GM10847 (cell line): ENCODE results near the gene CDH22.

Source experiments
- POLR2A ChIP-seq: IDR thresholded peaks from 2 replicates; pipeline ENCODE4 v1.6.1; 2011; ENCODE audit not compliant: insufficient read length; ENCODE audit errors: extremely low read depth

CDH22 gene

DNA sequence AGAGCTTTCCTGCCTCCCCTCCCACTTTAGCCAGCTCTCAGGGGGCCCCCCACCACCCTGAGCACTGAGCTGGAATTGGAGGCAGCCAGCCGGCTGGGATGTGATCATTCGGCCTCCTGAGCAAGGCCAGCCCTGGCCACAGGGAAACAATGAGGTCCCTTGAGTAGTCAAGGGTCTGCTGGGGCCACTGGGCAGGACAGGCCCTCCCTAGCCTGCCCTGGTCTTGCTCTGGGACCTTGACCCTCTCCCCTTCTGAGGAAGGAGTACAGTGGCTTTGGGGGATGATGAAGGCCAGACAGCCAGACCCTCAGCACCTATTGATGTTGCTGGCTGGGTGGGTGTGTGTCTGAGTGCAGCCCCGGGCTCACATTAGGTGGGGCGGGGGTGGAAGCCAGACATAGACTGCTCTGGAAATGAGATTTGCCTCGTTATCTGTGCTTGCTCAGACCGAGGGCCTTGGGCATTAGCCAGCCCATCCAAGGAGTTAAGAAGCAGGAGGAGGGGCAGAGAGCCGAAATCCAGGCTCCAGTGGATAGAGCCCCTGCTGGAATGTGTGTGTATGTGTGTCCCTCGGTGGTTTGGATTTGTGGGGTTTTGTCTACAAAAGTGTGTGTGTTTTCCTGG is 168.9 kb downstream of the CDH22 start:
- no peak for TF ChIP-seq POLR2A

DNA sequence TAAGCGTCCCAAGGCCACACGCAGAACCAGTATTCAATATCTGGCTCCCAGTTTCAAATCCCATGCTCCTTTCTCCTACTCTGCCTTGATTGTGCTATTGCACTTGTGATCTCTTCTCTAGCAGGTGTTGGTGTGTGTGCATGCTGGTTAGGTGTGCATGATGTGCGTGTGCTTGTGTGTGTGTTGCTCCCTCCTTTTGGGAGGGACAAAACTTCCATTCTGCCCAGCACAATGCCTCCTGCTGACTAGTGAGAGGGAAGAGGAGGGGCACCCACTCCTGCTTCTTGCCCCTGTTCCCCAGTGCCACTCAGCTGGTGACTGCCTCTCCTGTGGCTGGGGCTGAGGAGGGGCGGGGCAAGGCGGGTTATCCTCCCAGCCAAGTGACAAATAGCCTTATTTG is 170.5 kb downstream of the CDH22 start:
- no peak for TF ChIP-seq POLR2A

DNA sequence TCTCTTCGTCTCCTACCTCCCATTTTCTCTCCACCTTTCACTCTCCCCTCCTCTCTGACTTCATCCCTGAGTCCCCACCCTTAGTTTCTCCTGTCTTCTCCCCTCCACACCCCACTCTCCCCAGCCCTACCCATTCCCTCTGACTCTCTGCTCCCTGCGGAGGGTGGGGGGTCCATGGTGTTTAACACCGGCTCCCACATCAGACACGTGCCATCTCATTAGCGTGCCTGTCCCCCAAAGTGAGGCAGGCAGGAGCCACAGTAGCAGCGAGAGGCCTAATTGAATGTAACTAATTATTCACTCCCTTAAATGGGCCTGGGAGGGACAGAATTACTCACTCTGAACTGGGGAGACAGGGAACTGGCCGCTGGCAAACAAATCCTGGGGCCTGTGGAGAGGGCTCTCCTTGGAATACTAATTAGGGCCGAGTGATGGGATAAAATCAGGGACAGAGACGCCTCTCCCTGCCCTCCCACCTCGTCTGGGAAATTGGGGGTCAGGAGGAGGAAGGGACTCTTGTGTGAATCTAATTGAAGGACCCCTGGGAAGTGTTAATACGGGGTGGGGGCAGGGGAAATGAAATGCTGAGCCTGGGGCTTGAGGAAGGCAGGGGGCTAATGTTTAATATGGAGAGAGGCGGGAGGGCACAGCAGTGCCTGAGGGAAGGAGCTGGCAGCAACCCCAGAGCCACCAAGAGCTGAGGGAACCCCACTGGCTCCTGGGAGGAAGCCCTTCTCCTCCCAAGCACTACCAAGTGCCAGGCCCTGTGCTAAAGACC is 172.3 kb downstream of the CDH22 start:
- no peak for TF ChIP-seq POLR2A

DNA sequence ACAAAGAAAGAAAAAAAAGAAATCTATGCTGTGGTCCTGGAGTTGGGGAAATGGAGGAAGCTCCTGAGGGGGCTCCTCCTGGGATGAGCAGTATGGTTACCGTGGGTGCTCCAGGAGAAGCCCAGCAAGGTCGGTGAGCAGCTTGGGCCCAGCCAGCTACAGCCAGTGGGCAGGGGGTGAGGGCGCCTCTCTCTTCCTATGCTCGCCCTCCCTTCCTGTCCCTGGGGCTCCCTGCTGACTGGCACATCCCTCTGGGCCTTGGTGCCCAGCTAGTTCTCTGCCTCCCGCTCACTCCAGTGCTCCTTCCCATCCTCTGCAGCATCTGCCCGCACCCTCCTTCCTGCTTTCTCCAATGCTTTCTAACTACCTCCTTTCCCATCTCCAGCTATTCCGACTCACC is 173.6 kb downstream of the CDH22 start:
- TF ChIP-seq POLR2A, result no peak

DNA sequence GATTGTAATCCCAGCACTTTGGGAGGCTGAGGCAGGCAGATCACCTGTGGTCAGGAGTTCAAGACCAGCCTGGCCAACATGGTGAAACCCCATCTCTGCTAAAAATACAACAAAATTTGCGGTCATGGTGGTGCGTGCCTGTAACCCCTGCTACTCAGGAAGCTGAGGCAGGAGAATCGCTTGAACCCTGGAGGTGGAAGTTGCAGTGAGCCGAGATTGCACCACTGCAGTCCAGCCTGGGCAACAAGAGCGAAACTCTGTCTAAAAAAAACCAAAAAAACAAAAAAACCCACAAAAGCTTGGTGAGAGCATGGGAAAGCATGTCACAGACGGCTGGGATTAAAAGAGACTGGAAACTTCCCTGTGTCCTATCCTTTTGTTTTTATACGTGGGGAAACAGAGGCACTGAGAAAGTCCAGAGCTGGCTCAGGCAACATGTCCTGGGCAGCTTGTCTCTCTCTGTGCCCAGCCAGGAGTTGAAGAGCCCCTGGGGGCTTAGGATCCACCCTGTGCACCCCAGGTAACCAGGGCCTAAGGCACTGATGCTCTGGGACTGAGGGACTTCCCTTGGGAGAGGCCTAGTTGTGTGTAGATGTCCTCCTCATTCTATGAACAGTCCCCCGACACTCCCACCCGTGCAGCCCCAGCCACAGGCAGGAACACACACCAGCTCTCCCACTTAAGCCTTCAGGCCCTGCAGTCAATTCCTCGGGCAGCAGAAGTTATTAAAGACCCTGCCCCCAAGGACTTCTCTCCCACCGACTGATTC is 174.2 kb downstream of the CDH22 start:
- TF ChIP-seq POLR2A, result no peak

DNA sequence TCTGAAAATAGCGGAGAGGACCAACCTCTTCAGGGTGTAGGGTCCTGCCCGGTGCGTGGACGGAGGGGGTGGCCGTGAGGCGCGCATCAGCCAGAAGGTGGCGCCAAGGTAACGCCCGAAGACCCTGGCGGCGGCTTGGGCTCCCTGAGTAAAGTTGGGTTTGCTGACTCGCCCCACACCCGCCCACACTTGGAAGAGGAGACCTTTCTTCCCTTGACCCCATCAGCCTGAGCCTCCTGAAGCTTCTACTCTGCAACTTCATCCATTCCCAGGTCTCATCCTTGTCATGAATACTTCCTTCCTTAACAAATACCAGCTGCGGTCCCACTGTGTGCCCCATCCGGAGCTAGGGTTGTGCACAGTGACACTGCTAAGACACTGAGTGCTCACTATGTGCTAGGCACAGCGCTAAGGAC is 175.6 kb downstream of the CDH22 start:
- no peak for TF ChIP-seq POLR2A

DNA sequence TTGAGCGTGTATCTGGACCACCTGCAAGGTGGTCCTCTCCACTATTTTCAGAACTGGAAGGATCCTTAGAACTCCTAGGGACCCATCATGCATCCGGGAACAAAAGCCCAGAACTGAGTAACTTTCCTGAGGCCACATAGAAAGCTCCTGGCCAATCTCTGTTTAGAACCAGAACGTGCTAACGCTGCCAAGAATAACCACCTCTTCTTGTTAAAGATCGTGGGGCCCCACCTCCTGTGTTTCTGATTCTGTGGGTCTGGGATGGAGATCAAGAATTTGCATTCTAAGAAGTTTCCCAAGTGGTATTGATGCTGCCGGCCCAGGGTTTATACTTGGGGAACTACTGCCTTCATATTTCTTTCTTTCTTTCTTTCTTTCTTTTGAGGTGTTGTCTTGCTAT is 176.9 kb downstream of the CDH22 start:
- TF ChIP-seq POLR2A, result no peak

DNA sequence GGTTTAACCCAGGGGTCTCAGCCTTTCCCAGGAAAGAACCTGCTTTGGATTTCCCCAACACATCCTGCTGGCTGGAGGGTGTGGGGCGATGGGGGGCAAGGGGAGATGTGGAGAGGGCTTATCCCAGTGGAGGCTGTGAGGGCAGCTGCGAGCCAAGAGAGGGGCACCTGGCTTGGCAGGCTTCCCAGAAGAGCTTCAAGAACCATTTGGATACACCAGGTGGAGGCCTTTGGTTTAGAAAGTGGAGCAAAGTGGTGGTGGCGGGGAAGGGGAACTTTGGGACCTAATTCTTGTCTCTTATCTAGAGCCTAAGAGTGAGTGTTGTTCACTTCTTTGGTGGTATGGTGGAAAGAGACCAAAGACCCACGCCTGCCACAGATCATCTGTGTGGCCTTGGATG is 177.8 kb downstream of the CDH22 start:
- no peak for TF ChIP-seq POLR2A

DNA sequence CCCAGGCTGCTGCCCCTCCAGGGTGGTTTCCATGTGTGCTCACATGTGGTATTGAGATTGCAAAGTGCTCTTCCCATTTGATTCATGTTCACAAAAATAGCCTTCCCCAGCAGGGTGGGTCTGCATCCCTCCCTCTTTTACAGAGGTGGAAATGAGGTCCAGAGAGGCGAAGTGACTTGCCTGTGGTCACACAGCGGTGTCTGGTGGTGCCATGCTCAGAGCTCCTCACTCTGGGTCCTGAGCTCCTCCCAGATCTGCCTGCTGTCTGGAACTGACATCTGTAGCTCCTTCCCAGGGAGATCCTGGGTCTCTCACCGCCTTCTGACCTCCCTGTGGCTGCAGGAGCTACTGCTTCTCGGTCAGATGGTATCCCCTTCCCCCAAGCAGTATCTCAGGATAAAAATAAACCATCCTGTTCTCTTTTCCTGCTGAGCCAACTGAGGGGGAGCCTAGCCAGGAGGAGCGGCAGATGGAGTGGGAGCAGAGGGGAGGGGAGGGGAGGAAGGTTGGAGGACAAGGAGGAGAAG is 178.3 kb downstream of the CDH22 start:
- TF ChIP-seq POLR2A, result no peak

DNA sequence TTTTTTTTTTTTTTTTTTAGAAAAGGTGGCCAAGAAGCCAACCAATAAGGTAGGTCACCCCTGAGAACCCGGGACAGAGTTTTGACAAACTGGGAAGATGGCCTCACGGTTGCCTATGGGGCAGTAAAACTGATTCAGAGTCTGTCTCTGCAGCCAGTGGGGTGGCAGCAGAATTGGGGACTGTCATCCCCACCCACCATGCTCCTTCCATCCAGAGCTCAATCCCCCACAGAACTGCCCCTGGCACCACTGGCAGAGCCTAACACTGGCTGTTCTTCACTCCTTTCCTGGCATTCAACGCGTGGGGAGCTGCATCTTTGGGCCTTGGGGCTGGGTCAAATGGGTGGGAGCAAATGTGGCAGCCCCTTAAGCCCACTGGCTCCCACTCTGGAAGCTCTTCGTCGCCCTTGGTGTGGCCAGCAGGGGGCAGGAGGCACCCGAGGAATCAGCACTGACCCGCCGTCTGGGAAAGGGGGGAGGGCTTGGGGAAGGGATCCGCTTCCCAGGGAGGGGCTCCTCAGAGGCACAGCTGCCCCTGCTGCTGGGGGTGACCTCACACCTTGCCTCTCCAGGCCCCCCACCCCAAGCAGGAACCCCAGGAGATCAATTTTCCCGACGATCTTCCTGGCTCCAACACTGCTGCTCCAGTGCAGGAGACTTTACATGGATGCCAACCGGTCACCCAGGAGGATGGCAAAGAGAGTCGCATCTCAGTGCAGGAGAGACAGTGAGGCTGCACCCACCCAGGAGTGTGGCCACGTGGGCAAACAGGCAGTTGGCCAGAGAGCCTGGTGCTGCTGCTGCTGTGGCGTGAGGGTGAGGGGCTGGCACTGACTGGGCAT is 179.8 kb downstream of the CDH22 start:
- peak; percentile 13 for TF ChIP-seq POLR2A

DNA sequence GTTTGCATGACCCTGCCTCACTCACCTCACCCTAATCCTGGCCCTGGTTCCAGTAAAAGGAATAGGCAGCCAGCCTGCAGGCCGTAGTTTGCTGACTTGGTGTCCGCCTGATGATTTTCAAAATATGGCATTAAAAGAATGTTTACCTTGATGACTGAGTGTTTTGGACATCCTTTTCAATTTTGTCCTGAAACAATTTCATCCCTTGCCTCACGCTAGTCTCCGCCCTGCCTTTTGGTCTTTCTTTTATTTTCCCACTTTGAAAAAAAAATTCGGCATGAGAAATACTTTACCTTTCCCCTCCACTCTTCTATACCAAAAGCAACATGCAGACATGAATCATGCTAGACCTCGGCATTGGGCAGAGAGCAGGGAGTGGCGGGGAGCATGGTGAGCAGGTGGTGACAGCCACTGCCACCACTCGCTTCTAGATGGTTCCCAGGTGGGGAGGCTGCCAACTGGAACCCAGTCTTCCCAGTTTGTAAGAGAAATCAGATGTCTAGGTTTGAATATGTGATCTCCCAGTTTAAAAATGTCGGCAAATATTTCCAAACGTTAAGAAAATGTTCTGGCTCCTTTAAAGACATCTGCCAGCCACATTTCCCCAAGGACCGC is 180.8 kb downstream of the CDH22 start:
- no peak for TF ChIP-seq POLR2A

DNA sequence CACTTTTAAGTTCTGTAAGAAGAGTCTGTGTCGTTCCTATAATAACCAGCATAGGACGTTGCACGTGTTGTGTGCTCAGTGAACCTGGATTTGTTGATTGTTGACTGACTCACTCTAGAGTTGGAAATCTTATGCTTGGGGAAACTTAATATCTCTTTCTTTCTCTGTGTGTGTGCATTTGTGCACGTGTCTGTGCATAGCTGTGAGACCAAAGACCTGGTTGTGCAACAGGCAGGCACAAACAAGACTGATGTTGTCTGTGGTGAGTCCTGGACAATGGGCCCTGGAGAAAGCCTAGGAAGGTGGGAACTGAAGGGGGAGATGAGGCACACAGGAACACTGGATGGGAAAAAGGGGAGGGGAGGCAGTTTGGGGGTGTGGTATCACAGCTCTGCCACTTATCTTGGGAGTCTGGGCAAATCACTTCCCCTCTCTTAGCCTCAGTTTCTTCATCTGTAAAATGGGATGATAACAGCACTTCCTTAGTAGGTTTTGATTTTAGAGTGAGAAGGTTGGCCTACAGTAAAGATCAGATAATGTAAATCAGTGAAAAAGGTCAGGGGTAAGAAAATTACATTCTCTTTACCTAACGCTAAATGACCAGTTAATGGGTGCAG is 181.8 kb downstream of the CDH22 start:
- TF ChIP-seq POLR2A, result no peak
